ENCODE data around the gene COL19A1. TPM values are rescaled to one million over a fixed set of nuclear protein-coding genes. Genes with fewer than 3 reads are reported as not detected.

The COL19A1 gene
- polyA plus RNA-seq, 1 of the 3 experiments (the other 2 are of a cell fraction) = 0.15 TPM

DNA sequence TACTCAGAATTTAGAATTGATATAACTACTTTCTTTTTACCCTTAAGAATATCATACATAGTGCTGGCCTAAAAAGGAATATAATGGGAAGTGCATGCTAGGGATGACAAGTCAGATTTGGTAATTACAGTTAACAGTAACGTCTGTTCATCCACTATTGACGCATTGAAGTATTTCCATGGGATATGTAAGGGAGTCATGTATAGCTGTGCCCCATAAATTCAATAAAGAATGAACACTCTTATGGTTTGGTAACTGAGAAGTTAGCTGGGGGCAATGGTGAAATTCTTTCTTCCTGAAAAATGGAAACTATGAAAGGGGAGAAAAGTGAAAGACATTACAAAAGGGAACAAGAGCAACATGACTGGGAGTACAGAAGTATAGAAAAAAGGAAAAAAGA lies 2.6 kb upstream of the COL19A1 start:
- Histone ChIP-seq H3K27me3 (ENCODE audit: insufficient read depth) (no peaks in the 10 kb centered on the region), H3K9me3 (no peaks in the 10 kb centered on the region), H3K4me3 (ENCODE audit: low read depth in 2 of 2, low read length in 1 of 2) (no peak overlapping the region), H3K4me1 (ENCODE audit: control insufficient read depth in 1 of 2, insufficient read depth in 2 of 2, low read depth in 1 of 2, low read length in 1 of 2) (peaks cover 0 to 8% of the 10 kb centered on the region in 2 experiments; a peak in 3 of 4 replicates), H4K20me1 (ENCODE audit: insufficient read depth) (no peaks in the 10 kb centered on the region), H3F3A (replicated peaks; ENCODE audit: insufficient read depth) (peaks cover 7% of the 10 kb centered on the region), H3K9me2 (no peaks in the 10 kb centered on the region), H3K36me3 (replicated peaks in 1 of 2; ENCODE audit: control insufficient read depth in 1 of 2, insufficient read depth in 2 of 2, low read length in 1 of 2) (no peaks in the 10 kb centered on the region), H3K9ac (no peak overlapping the region), H3K4me2 (no peak overlapping the region), H3K79me2 (ENCODE audit: insufficient read depth) (no peaks in the 10 kb centered on the region), H3K27ac (ENCODE audit: low read depth in 2 of 2, low read length in 1 of 2) (no peak overlapping the region), H2AFZ (ENCODE audit: low read depth) (no peak overlapping the region)
- POLR2A ChIA-PET = no interaction called here
- no peak for TF ChIP-seq GABPA (IDR thresholded peaks at IDR 0.05; ENCODE audit: low read depth)
- TF ChIP-seq, protein P1, sequence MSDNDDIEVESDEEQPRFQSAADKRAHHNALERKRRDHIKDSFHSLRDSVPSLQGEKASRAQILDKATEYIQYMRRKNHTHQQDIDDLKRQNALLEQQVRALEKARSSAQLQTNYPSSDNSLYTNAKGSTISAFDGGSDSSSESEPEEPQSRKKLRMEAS (IDR thresholded peaks at IDR 0.05; ENCODE audit: low read depth) = no peak
- TF ChIP-seq RFX5 (IDR thresholded peaks at IDR 0.05; ENCODE audit: low read length) = no peak
- no peak for TF ChIP-seq MXI1 (IDR thresholded peaks at IDR 0.05; ENCODE audit: low read depth, low read length)
- no peak for TF ChIP-seq MEF2A (IDR thresholded peaks at IDR 0.05; ENCODE audit: borderline replicate concordance, low read depth)
- TF ChIP-seq, protein P2, sequence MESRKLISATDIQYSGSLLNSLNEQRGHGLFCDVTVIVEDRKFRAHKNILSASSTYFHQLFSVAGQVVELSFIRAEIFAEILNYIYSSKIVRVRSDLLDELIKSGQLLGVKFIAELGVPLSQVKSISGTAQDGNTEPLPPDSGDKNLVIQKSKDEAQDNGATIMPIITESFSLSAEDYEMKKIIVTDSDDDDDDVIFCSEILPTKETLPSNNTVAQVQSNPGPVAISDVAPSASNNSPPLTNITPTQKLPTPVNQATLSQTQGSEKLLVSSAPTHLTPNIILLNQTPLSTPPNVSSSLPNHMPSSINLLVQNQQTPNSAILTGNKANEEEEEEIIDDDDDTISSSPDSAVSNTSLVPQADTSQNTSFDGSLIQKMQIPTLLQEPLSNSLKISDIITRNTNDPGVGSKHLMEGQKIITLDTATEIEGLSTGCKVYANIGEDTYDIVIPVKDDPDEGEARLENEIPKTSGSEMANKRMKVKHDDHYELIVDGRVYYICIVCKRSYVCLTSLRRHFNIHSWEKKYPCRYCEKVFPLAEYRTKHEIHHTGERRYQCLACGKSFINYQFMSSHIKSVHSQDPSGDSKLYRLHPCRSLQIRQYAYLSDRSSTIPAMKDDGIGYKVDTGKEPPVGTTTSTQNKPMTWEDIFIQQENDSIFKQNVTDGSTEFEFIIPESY (IDR thresholded peaks at IDR 0.05; ENCODE audit: borderline replicate concordance, low read depth) = no peak
- TF ChIP-seq TEAD4 (IDR thresholded peaks at IDR 0.05; ENCODE audit: borderline replicate concordance, insufficient read depth) = no peak
- TF ChIP-seq, protein P3, sequence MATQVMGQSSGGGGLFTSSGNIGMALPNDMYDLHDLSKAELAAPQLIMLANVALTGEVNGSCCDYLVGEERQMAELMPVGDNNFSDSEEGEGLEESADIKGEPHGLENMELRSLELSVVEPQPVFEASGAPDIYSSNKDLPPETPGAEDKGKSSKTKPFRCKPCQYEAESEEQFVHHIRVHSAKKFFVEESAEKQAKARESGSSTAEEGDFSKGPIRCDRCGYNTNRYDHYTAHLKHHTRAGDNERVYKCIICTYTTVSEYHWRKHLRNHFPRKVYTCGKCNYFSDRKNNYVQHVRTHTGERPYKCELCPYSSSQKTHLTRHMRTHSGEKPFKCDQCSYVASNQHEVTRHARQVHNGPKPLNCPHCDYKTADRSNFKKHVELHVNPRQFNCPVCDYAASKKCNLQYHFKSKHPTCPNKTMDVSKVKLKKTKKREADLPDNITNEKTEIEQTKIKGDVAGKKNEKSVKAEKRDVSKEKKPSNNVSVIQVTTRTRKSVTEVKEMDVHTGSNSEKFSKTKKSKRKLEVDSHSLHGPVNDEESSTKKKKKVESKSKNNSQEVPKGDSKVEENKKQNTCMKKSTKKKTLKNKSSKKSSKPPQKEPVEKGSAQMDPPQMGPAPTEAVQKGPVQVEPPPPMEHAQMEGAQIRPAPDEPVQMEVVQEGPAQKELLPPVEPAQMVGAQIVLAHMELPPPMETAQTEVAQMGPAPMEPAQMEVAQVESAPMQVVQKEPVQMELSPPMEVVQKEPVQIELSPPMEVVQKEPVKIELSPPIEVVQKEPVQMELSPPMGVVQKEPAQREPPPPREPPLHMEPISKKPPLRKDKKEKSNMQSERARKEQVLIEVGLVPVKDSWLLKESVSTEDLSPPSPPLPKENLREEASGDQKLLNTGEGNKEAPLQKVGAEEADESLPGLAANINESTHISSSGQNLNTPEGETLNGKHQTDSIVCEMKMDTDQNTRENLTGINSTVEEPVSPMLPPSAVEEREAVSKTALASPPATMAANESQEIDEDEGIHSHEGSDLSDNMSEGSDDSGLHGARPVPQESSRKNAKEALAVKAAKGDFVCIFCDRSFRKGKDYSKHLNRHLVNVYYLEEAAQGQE (IDR thresholded peaks at IDR 0.05; ENCODE audit: low read depth, low read length) = no peak
- TF ChIP-seq, protein P4, sequence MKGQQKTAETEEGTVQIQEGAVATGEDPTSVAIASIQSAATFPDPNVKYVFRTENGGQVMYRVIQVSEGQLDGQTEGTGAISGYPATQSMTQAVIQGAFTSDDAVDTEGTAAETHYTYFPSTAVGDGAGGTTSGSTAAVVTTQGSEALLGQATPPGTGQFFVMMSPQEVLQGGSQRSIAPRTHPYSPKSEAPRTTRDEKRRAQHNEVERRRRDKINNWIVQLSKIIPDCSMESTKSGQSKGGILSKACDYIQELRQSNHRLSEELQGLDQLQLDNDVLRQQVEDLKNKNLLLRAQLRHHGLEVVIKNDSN (IDR thresholded peaks at IDR 0.05; ENCODE audit: borderline replicate concordance, low read depth) = no peak
- TF ChIP-seq NRF1 (IDR thresholded peaks at IDR 0.05; ENCODE audit: low read depth, low read length) = no peak
- TF ChIP-seq, protein P5, sequence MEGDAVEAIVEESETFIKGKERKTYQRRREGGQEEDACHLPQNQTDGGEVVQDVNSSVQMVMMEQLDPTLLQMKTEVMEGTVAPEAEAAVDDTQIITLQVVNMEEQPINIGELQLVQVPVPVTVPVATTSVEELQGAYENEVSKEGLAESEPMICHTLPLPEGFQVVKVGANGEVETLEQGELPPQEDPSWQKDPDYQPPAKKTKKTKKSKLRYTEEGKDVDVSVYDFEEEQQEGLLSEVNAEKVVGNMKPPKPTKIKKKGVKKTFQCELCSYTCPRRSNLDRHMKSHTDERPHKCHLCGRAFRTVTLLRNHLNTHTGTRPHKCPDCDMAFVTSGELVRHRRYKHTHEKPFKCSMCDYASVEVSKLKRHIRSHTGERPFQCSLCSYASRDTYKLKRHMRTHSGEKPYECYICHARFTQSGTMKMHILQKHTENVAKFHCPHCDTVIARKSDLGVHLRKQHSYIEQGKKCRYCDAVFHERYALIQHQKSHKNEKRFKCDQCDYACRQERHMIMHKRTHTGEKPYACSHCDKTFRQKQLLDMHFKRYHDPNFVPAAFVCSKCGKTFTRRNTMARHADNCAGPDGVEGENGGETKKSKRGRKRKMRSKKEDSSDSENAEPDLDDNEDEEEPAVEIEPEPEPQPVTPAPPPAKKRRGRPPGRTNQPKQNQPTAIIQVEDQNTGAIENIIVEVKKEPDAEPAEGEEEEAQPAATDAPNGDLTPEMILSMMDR (IDR thresholded peaks at IDR 0.05) = no peak
- CTCF ChIA-PET = interaction anchor here (0.7 to 1.6 kb wide), 2 partner anchors 28 to 1537 kb away, joined by 3 to 4 read pairs; no protein-coding TSS in a partner anchor
- DNase-seq = no peak
- 93% methylated on average over 2 of the region's 2 CpGs for WGBS (ENCODE audit: low lambda C conversion rate)

All from SK-N-SH (cell line).